Esophagus squamous epithelium (tissue), 4 donors: ENCODE results near the gene PTPRN2.

Experiments
- CTCF ChIP-seq, 6 experiments: fragments of 450-650 bp in 4 of 6; fragments of 200-600 bp in 2 of 6; sonication (generic) in 2 of 6; IDR thresholded peaks; one replicate each; pipeline ENCODE4 v1.5.1; 2016 to 2019; ENCODE audit warnings: antibody characterized with exemption in 6 of 6, mild to moderate bottlenecking in 4 of 6, moderate library complexity in 4 of 6
- POLR2A ChIP-seq, 4 donors: fragments of 450-650 bp; IDR thresholded peaks; one replicate each; pipeline ENCODE4 v1.6.1; 2017; ENCODE audit warnings: antibody characterized with exemption in 4 of 4, mild to moderate bottlenecking in 4 of 4, moderate library complexity in 3 of 4

GRCh38 chr7:158477866-158478265 lies 109.8 kb downstream of the PTPRN2 start:
- TF ChIP-seq CTCF (IDR thresholded peaks at IDR 0.05) (no peak), POLR2A (IDR thresholded peaks at IDR 0.05) (no peak)
